ENCODE results near the gene LRP8. TPM values are rescaled to one million over a fixed set of nuclear protein-coding genes. Genes with fewer than 3 reads are reported as not detected.

Gene LRP8
- total and polyA plus RNA-seq, 7 donors = 0.17 to 2.4 (median 0.94) TPM

GRCh38 chr1:53370369-53370961, 42.6 kb upstream of the LRP8 start:
- intact Hi-C loops (cut with DNase I) = no loop called here
- Histone ChIP-seq H3K4me3 (no peak overlapping the region), H3K4me1 (no peaks in the 10 kb centered on the region), H3K27me3 (ENCODE audit: insufficient read depth in 3 of 3, low read length in 2 of 3) (peaks cover 0 to 2% (median 0%) of the 10 kb centered on the region in 3 donors), H3K36me3 (ENCODE audit: insufficient read depth in 1 of 2, low read depth in 1 of 2) (no peaks in the 10 kb centered on the region), H3K27ac (no peak overlapping the region), H3K9me3 (no peaks in the 10 kb centered on the region)
- ATAC-seq = no peak
- TF ChIP-seq, protein P1, sequence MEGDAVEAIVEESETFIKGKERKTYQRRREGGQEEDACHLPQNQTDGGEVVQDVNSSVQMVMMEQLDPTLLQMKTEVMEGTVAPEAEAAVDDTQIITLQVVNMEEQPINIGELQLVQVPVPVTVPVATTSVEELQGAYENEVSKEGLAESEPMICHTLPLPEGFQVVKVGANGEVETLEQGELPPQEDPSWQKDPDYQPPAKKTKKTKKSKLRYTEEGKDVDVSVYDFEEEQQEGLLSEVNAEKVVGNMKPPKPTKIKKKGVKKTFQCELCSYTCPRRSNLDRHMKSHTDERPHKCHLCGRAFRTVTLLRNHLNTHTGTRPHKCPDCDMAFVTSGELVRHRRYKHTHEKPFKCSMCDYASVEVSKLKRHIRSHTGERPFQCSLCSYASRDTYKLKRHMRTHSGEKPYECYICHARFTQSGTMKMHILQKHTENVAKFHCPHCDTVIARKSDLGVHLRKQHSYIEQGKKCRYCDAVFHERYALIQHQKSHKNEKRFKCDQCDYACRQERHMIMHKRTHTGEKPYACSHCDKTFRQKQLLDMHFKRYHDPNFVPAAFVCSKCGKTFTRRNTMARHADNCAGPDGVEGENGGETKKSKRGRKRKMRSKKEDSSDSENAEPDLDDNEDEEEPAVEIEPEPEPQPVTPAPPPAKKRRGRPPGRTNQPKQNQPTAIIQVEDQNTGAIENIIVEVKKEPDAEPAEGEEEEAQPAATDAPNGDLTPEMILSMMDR (IDR thresholded peaks at IDR 0.05) = no peak
- no peak for DNase-seq
- 80 to 90% (median 81%) methylated on average over 9 of the region's 9 CpGs for WGBS, 3 donors

- no peak overlapping the region for H3K27ac ChIP-seq
- no peaks in the 10 kb centered on the region for H3K36me3 ChIP-seq (ENCODE audit: insufficient read depth in 1 of 2, low read depth in 1 of 2)
- DNase-seq = no peak
- TF ChIP-seq, protein P1 (IDR thresholded peaks at IDR 0.05) = no peak
- H3K9me3 ChIP-seq = no peaks in the 10 kb centered on the region
- no peak for ATAC-seq
- intact Hi-C loops (cut with DNase I) = no loop called here
- no peaks in the 10 kb centered on the region for H3K4me1 ChIP-seq
- H3K27me3 ChIP-seq (ENCODE audit: insufficient read depth in 3 of 3, low read length in 2 of 3) = peaks cover 0 to 2% (median 0%) of the 10 kb centered on the region in 3 donors
- 76 to 93% (median 84%) methylated on average over 2 of the region's 2 CpGs for WGBS, 3 donors
- H3K4me3 ChIP-seq = no peak overlapping the region
These were observed 41.9 kb upstream of the LRP8 start for GRCh38 chr1:53369761-53370160.

- DNase-seq = no peak
- peaks cover 0 to 2% (median 0%) of the 10 kb centered on the region in 3 donors for H3K27me3 ChIP-seq (ENCODE audit: insufficient read depth in 3 of 3, low read length in 2 of 3)
- intact Hi-C loops (cut with DNase I) = no loop called here
These were observed 41.3 kb upstream of the LRP8 start for GRCh38 chr1:53369034-53369750.

DNA sequence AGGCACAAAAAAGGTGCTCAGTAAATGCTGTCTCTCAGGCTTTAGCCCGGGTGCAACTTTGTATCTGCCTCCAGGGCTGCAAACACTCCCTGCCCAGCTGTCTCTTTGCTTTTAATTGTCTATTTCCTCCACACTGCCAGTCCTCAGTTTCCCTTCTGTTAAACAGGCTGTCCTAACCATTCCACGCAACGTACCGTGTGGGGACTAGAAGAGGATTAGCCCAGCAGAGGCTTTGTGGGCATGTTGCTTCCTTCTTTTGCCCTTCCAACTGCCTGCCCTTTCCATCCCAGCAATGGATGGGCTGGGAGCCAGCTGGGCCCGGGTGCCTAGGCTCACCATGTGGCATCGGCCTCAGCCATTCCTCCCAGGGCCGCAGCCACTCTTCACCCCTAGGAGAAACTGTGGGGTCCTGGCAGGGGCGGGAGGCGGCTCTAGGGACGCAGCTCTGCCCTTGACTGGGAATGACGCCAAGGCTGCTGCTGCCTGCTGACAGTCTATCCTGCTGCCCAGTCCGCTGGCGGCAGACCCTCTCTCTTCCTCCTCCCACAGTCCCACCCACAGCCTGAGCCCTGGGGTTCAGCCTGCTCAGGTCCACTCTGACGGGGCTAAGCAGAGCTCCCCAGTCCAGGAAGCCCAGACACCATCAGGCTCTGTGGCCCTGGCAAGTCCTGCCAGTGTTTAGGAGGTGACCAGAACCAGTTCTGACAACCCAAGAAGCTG, 40.6 kb upstream of the LRP8 start:
- DNase-seq (no peak), ATAC-seq (no peak)
- intact Hi-C loops (cut with DNase I) = no loop called here
- WGBS, 3 donors = 29 to 46% (median 39%) methylated on average over 12 to 14 of the region's 14 CpGs
- no peaks in the 10 kb centered on the region for H3K36me3 ChIP-seq (ENCODE audit: insufficient read depth in 1 of 2, low read depth in 1 of 2)
- H3K4me1 ChIP-seq = no peaks in the 10 kb centered on the region
- no peak overlapping the region for H3K4me3 ChIP-seq
- TF ChIP-seq, protein P1 (IDR thresholded peaks at IDR 0.05) = no peak
- H3K27ac ChIP-seq = no peak overlapping the region
- no peaks in the 10 kb centered on the region for H3K9me3 ChIP-seq
- H3K27me3 ChIP-seq (ENCODE audit: insufficient read depth in 3 of 3, low read length in 2 of 3) = peaks cover 0 to 2% (median 0%) of the 10 kb centered on the region in 3 donors

More at GRCh38 chr1:53369034-53369750, 41.3 kb upstream of the LRP8 start:
- H3K36me3 ChIP-seq (ENCODE audit: insufficient read depth in 1 of 2, low read depth in 1 of 2) = no peaks in the 10 kb centered on the region
- no peaks in the 10 kb centered on the region for H3K9me3 ChIP-seq
- H3K27ac ChIP-seq = no peak overlapping the region
- ATAC-seq = no peak
- H3K4me1 ChIP-seq = no peaks in the 10 kb centered on the region
- TF ChIP-seq, protein P1 (IDR thresholded peaks at IDR 0.05) = no peak
- no peak overlapping the region for H3K4me3 ChIP-seq
- WGBS, 3 donors = 80 to 87% (median 82%) methylated on average over 11 of the region's 11 CpGs

Measured in psoas muscle (tissue), 8 donors.